DND-41 (cell line): ENCODE measurements around the gene IPO8.

Experiments used
- CTCF ChIP-seq: IDR thresholded peaks from 2 replicates; pipeline ENCODE4 v1.5.1; 2012; ENCODE audit warnings: borderline replicate concordance, low read length, moderate library complexity, mild to moderate bottlenecking; ENCODE audit not compliant: poor library complexity, severe bottlenecking; ENCODE audit errors: extremely low read depth
- EZH2 ChIP-seq: IDR thresholded peaks from 3 replicates; pipeline ENCODE4 v1.6.1; 2012; ENCODE audit warnings: borderline replicate concordance, low read depth, mild to moderate bottlenecking, moderate library complexity, low read length, inconsistent platforms; ENCODE audit not compliant: severe bottlenecking

- TF ChIP-seq CTCF (no peak), EZH2 (no peak)
Observed at GRCh38 chr12:30626847-30627246, 68.8 kb downstream of the IPO8 start.
